GM12878 (cell line): ENCODE data around the gene KRTAP1-4. TPM values are rescaled to one million over a fixed set of nuclear protein-coding genes. Genes with fewer than 3 reads are reported as not detected.

Experiments
- ATAC-seq: fragments of 200-7000 bp; cut with Tn5 transposase; 3 replicates; pipeline ENCODE4 v1.9.1; 2020; ENCODE audit warnings: mild to moderate bottlenecking, moderate library complexity
- BruUV-seq: library from RNA; stranded (reverse); fragments of 400-500 nt; replicated peaks from 2 replicates; lab custom pipeline; 2021; lab: Mats Ljungman, UMichigan
- CTCF ChIA-PET: fragments of 300-600 bp; sonication (Branson Sonifier 250); formaldehyde crosslinking; extraction: SDS; loops from one replicate; lab custom pipeline; 2021; ENCODE audit warnings: inconsistent platforms; lab: Yijun Ruan, JAX
- POLR2A ChIA-PET: fragments of 350-600 bp; formaldehyde crosslinking; extraction: SDS; loops from one replicate; lab custom pipeline; 2021; ENCODE audit warnings: inconsistent platforms; lab: Charles Lee
- RAD21 ChIA-PET: fragments of 300-600 bp; sonication (Branson Sonifier 250); formaldehyde crosslinking; loops from one replicate; lab custom pipeline; 2023; ENCODE audit warnings: antibody characterized with exemption; ENCODE audit not compliant: unreplicated experiment; lab: Charles Lee
- SMC1A ChIA-PET: fragments of 300-600 bp; sonication (Branson Sonifier 250); formaldehyde crosslinking; loops from one replicate; lab custom pipeline; 2023; ENCODE audit not compliant: unreplicated experiment, uncharacterized antibody; lab: Charles Lee
- DNase-seq: peaks from one replicate; pipeline ENCODE4 v3.0.0-alpha.2; 2011; ENCODE audit warnings: low read depth, low spot score
- FAIRE-seq: peaks from 3 replicates; lab custom pipeline; 2011; peaks lifted over from hg19 to GRCh38; lab: Jason Lieb, UNC
- H2AFZ ChIP-seq: 2 replicates; pipeline ENCODE4 v1.6.0; 2011; ENCODE audit warnings: low read depth, low read length, control low read depth; ENCODE audit not compliant: control insufficient read depth
- H3K27ac ChIP-seq: 2 replicates; pipeline ENCODE4 v1.5.1; 2011; ENCODE audit warnings: control low read depth; ENCODE audit not compliant: control insufficient read depth, insufficient read depth
- H3K27me3 ChIP-seq, 2 experiments: replicated peaks in 1 of 2; 2 replicates each; pipeline versions ENCODE4 v1.6.0 to v1.6.1; 2011; ENCODE audit warnings: low read length in 1 of 2; ENCODE audit not compliant: control insufficient read depth in 2 of 2, insufficient read depth in 2 of 2
- H3K36me3 ChIP-seq, 2 experiments: 2 replicates each; pipeline ENCODE4 v1.5.1; 2011; ENCODE audit warnings: low read length in 1 of 2; ENCODE audit not compliant: control insufficient read depth in 2 of 2, insufficient read depth in 2 of 2
- H3K4me1 ChIP-seq: 2 replicates; pipeline ENCODE4 v1.6.1; 2011; ENCODE audit warnings: mild to moderate bottlenecking, low read length, moderate library complexity, mixed read lengths; ENCODE audit not compliant: control insufficient read depth, insufficient read depth
- H3K4me2 ChIP-seq: 2 replicates; pipeline ENCODE4 v1.6.0; 2011; ENCODE audit warnings: control low read depth; ENCODE audit not compliant: control insufficient read depth, insufficient read depth
- H3K4me3 ChIP-seq: fragments of 200-600 bp; sonication (generic); 2 replicates; pipeline ENCODE4 v1.5.1; 2016
- H3K79me2 ChIP-seq: 2 replicates; pipeline ENCODE4 v1.6.0; 2011; ENCODE audit warnings: low read length; ENCODE audit not compliant: control insufficient read depth, insufficient read depth
- H3K9ac ChIP-seq: 2 replicates; pipeline ENCODE4 v1.8.0; 2011; ENCODE audit warnings: low read length, control low read depth, mixed read lengths; ENCODE audit not compliant: control insufficient read depth, insufficient read depth
- H3K9me3 ChIP-seq: replicated peaks from 3 replicates; pipeline ENCODE4 v1.5.1; 2011; ENCODE audit warnings: mild to moderate bottlenecking, low read length; ENCODE audit not compliant: control insufficient read depth, insufficient read depth
- H4K20me1 ChIP-seq: 2 replicates; pipeline ENCODE4 v1.6.0; 2011; ENCODE audit not compliant: control insufficient read depth, insufficient read depth
- BCL11A ChIP-seq: IDR thresholded peaks from 2 replicates; pipeline ENCODE4 v1.6.1; 2011; ENCODE audit warnings: low read depth, low read length
- CBX3 ChIP-seq: fragments of 200-600 bp; sonication (generic); IDR thresholded peaks from 2 replicates; pipeline ENCODE4 v1.6.1; 2016; ENCODE audit warnings: low read depth, borderline replicate concordance
- GABPA ChIP-seq: IDR thresholded peaks from 2 replicates; pipeline ENCODE4 v1.6.1; 2014; ENCODE audit warnings: antibody characterized with exemption, low read depth, mild to moderate bottlenecking, inconsistent platforms
- IRF4 ChIP-seq: IDR thresholded peaks from 2 replicates; pipeline ENCODE4 v1.6.1; 2011; ENCODE audit warnings: low read depth, low read length
- MTA2 ChIP-seq: fragments of 450-650 bp; IDR thresholded peaks from 2 replicates; pipeline ENCODE4 v1.6.1; 2016; ENCODE audit warnings: low read depth, mild to moderate bottlenecking, moderate library complexity
- MYB ChIP-seq: fragments of 150-350 bp; IDR thresholded peaks from 2 replicates; pipeline ENCODE4 v1.6.1; 2014; ENCODE audit warnings: mild to moderate bottlenecking, low read depth, low read length, borderline replicate concordance
- SIX5 ChIP-seq: IDR thresholded peaks from 2 replicates; pipeline ENCODE4 v1.6.1; 2011; ENCODE audit warnings: mild to moderate bottlenecking, low read depth, low read length, moderate library complexity; ENCODE audit not compliant: severe bottlenecking
- WGBS: methylation state at CpG from one replicate; pipeline ENCODE4 v1.1.6; 2016; ENCODE audit warnings: low lambda C conversion rate; ENCODE audit not compliant: insufficient replicate concordance, insufficient coverage; ENCODE audit errors: missing lambda C conversion rate; 5-methylcytosine and 5-hydroxymethylcytosine counted together
- in situ Hi-C: fragments of 300-500 bp; cut with MboI; formaldehyde crosslinking; loops from 9 replicates; pipeline ENCODE4 v1.14.3; 2018; ENCODE audit warnings: mixed read lengths
- intact Hi-C: fragments of 100-400 bp; cut with micrococcal nuclease; formaldehyde crosslinking; loops from one replicate; pipeline ENCODE4 v1.14.2; 2022; ENCODE audit not compliant: unreplicated experiment
- polyA plus RNA-seq, 11 experiments: library from polyadenylated mRNA; depleted of rRNA in 4 of 11; unstranded in 6 of 11; stranded (reverse) in 5 of 11; fragments of >200 nt; fragmentation: Nextera tagmentation in 4 of 11; fragmentation: Illumina TruSeq in 1 of 11; extraction: Ambion mirVana in 4 of 11; extraction: Trizol in 1 of 11; gene quantifications; 1 replicate in 1 of 11; 2 replicates in 10 of 11; pipeline versions ENCODE4 v1.2.1 to v1.2.3, GENCODE V29; 2011 to 2016; ENCODE audit warnings: inconsistent platforms in 2 of 11, missing spikeins in 2 of 11, low read depth in 1 of 11
- total RNA-seq, 4 experiments: library from RNA; depleted of rRNA in 3 of 4; stranded (reverse); fragments of >200 nt in 3 of 4; fragmentation: Illumina TruSeq in 1 of 4; extraction: Trizol in 1 of 4; gene quantifications; 2 replicates each; pipeline versions ENCODE4 v1.2.1 to v1.2.3, GENCODE V29; 2013 to 2021
- TF ChIP-seq, protein P1 (sequence below): IDR thresholded peaks from 2 replicates; pipeline ENCODE4 v1.6.1; 2012; ENCODE audit warnings: low read depth, low read length, improper control_type of control experiment
- TF ChIP-seq, protein P2 (sequence below): fragments of 450-650 bp; IDR thresholded peaks from 2 replicates; pipeline ENCODE4 v1.6.1; 2017; ENCODE audit warnings: low read depth, mild to moderate bottlenecking, moderate library complexity

The KRTAP1-4 gene
- total and polyA plus RNA-seq, 10 of the 15 experiments (the other 5 are each of a cell fraction or from before 2014, with no cell fraction given): not detected

DNA sequence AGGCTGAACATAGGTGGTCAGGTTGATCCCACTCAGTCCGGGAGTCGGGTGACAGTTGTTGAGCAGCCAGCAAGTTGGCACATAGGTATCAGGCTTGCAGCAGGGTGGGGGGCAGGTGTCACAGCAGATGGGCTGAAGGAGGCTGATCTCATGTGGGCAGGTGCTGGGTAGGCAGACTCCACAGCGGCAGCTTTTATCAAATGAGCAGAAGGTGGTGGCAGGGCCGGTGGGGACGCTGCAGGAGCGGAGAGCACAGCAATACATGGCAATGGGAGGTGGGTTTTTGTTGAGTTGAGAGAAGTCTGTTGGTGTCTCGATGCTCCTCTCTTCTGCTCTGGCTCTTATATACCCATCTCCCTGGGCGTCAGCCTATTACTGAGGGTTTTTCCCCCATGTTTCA is 21.2 kb downstream of the KRTAP1-4 start, which contains the start of gene KRTAP3-1:
KRTAP3-1 (minus strand) TSS at position 318 of the 400 bp plus-strand sequence; CDS start at position 264, 54 bp downstream.
- no peak for DNase-seq
- H3K4me1 ChIP-seq: no peaks in the 10 kb centered on the region
- ChIA-PET CTCF (no interaction called here), RAD21 (no interaction called here), POLR2A (no interaction called here), SMC1A (no interaction called here)
- H3K79me2 ChIP-seq: no peaks in the 10 kb centered on the region
- no peak for ATAC-seq
- no peak within 1 kb of the TSS for H2AFZ ChIP-seq
- no peaks in the 10 kb centered on the region for H3K36me3 ChIP-seq
- WGBS: 45% methylated on average over 8 of the region's 8 CpGs
- H3K4me3 ChIP-seq: no peak within 1 kb of the TSS
- no peaks in the 10 kb centered on the region for H4K20me1 ChIP-seq
- BruUV-seq: no TSS peak
- FAIRE-seq: no peak
- H3K4me2 ChIP-seq: no peak within 1 kb of the TSS
- no peak within 1 kb of the TSS for H3K27ac ChIP-seq
- H3K27me3 ChIP-seq: peaks cover 0 to 3% of the 10 kb centered on the region in 2 experiments; a peak in 2 of 4 replicates
- intact Hi-C loops (no loop called here), in situ Hi-C loops (no loop called here)
- H3K9me3 ChIP-seq: no peaks in the 10 kb centered on the region
- TF ChIP-seq, protein P1, sequence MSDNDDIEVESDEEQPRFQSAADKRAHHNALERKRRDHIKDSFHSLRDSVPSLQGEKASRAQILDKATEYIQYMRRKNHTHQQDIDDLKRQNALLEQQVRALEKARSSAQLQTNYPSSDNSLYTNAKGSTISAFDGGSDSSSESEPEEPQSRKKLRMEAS: no peak
- TF ChIP-seq, protein P2, sequence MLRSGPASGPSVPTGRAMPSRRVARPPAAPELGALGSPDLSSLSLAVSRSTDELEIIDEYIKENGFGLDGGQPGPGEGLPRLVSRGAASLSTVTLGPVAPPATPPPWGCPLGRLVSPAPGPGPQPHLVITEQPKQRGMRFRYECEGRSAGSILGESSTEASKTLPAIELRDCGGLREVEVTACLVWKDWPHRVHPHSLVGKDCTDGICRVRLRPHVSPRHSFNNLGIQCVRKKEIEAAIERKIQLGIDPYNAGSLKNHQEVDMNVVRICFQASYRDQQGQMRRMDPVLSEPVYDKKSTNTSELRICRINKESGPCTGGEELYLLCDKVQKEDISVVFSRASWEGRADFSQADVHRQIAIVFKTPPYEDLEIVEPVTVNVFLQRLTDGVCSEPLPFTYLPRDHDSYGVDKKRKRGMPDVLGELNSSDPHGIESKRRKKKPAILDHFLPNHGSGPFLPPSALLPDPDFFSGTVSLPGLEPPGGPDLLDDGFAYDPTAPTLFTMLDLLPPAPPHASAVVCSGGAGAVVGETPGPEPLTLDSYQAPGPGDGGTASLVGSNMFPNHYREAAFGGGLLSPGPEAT: no peak
- TF ChIP-seq MTA2 (no peak), CBX3 (no peak), GABPA (no peak), MYB (no peak), SIX5 (no peak), BCL11A (no peak), IRF4 (no peak)
- H3K9ac ChIP-seq: no peak within 1 kb of the TSS
